ENCODE measurements around the gene LSM6.

The LSM6 gene

GRCh38 chr4:146175541-146176453 lies at the start of gene LSM6:
Gene LSM6, plus strand, starts transcription at chr4:146175718. Its CDS starts 7,204 bp downstream, at chr4:146182922.
- DNase-seq = peak; percentile 28 to 94 (median 90)

- DNase-seq = no peak
Observed at GRCh38 chr4:146132445-146132844, 43.1 kb upstream of the LSM6 start.

DNA sequence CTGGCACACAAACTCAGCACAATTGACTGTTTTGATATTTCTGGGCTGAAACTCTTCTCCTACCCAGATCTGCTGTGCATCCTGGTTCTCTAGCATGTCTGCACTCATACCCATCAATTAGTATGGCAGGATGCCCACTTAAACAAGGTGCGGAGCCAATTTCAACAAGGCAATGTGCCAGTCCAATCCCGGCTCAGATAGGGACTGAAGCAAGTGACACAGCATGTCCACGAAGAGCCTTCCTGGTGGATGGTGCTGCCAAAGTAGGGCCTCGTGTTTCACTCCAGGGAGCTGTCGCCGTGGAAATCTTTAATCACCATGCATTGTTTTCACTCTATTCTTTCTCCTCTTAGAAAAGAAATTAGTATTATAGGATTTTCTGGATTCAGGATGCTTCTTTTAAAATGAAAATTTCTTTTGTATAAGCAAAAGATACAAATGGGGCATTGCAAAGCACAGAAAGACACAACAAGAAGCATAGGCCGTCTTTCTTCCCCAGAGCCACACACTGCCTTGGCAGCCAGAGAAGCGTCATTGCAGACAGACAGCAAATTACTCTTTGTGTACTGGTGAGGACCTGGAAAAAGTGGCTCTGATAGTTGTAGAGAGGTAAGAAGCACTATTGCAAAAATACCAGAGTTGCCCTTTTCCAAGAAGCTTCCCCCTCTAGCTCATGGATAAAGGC lies 40.6 kb upstream of the LSM6 start:
- peak in 6 of 14 donors; percentile 6 to 25 (median 17) for DNase-seq

DNA sequence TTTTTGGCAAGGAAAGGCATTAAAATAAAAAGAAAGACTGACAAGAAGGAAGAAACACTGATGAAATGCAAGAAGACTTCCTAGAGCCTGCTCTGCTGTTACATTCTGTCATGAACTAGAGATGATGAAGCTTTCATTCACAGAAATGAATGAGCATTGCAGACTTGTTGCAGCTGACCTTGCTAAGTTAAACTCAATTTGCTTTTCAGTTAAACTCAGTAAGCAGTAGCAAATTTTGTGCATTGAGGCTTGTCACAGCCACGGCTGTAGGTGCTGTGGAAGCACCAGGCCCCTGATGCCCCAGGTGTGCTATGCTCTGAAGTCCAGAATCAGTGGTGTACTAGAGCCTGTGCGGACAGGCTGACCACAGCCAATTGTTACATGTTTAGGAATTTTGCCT lies 39.6 kb upstream of the LSM6 start:
- DNase-seq = no peak

- no peak for DNase-seq
Observed at GRCh38 chr4:146142768-146143167, 32.8 kb upstream of the LSM6 start.

GRCh38 chr4:146143888-146144287 lies 31.6 kb upstream of the LSM6 start:
- no peak for DNase-seq

DNA sequence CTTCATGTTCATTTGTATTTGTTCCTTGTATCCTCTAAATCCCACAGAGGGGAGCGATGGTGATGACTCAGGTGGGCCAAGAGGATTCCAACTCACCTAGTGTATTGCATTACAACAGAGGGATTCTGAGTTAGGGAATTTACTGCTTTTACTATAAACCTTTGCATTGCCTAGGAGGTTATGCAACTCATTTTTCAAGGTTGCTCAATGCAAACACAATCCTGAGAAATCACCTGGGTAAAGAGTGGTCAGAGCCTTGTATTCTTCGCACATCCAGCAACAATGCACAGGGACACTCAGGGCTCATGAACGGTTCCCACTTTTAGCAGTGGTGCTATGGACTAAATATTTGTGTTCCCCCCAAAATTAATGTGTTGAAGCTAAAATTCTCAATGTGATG lies 28.6 kb upstream of the LSM6 start:
- DNase-seq = no peak

GRCh38 chr4:146148021-146148420 lies 27.5 kb upstream of the LSM6 start:
- DNase-seq = no peak

GRCh38 chr4:146154057-146154456 lies 21.5 kb upstream of the LSM6 start:
- no peak for DNase-seq

GRCh38 chr4:146155152-146155724 lies 20.3 kb upstream of the LSM6 start:
- no peak for DNase-seq

- no peak for DNase-seq
Observed at GRCh38 chr4:146158036-146158745, 17.3 kb upstream of the LSM6 start.

- no peak for DNase-seq
Observed at GRCh38 chr4:146159384-146160058, 16.0 kb upstream of the LSM6 start.

GRCh38 chr4:146161243-146161642 lies 14.3 kb upstream of the LSM6 start:
- no peak for DNase-seq

DNA sequence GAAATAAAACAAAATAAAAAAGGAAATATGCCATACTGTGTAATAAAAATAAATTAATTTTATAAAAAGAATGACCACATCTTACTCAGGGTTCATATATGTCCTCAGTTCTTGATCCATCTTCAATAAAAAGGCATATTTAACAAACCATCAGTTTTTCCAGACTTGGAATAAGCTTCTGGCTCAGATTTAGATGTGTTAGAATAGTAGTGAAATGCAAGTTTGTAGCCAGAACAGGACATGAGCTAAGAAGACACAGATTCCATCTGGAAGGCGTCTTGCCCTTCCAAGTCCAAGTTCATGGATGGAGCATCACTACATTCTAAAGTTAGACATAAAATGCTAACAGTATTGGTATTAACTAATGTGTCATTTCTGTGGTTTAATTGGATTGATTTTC lies 10.3 kb upstream of the LSM6 start:
- no peak for DNase-seq

GRCh38 chr4:146165840-146166239 lies 9.7 kb upstream of the LSM6 start:
- no peak for DNase-seq

DNA sequence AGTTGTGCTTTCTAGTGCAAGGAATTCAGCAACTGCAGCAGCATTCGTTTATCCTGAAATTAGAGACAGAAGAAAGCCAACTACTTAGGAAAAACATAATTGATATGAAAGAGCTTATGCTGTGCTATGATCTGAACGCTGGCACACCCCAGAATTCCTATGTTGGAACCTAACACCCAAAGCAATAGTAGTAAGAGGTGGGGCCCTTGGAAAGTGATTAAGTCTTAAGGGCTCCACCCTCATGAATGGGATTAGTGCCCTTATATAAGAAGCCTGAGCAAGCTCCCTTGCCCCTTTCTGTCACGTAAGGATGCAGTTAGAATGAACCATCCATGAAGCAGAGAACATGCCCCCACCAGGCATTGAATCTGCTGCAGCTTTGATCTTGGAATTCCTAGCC lies 5.4 kb upstream of the LSM6 start:
- no peak for DNase-seq

- no peak for DNase-seq
Observed at GRCh38 chr4:146176891-146177290, 1.4 kb downstream of the LSM6 start.

- no peak for DNase-seq
Observed at GRCh38 chr4:146178126-146178525, 2.6 kb downstream of the LSM6 start.

DNA sequence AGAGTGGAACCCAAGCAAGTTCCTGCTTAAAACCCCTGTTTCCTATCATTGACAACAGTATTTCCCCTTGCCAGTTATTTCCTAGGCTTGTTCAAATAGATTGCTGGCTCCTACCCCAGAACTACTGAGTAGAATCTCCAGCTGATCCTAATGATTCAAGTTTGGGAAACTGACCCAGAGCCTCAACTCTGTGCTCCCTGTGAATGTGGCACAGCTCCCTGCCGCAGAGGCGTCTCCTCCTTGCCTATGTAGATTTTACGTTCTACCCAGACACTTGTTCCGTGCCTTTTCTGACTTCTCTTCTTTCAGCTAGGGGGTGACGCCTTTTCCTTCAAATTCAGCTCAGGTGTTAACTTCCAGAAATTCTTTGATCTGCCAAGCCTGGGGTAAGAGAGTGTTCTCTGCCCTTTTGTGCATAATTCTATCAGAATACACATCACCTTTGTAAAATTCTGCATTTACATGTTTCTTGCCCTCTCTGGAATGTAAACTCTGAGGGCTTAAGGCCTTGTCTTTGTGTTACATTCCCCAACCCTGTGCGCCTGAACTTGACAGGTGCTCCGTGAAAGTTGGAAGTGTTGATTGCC lies 4.4 kb downstream of the LSM6 start:
- peak in 1 of 14 donors; percentile 43 for DNase-seq

GRCh38 chr4:146182443-146182842 lies 6.9 kb downstream of the LSM6 start:
- no peak for DNase-seq

DNA sequence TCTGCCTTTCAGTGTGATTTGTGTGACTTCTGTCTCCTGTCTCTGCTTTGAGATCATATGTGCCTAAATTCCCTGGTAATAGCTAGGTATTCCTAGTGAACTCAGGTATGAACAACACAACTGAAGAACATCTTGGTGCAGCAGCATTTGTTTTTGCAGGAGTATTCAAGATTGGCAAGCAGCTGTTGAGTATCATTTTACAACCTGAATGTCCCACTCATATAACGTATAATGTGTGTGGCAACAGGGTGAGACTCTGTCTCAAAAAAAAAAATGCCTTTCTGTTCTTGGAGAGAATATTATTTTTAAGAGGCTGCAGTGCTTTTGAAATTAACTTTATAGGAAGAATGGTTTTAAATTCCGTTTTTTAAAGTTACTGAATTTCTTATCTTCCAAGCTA lies 7.7 kb downstream of the LSM6 start:
- no peak for DNase-seq

DNA sequence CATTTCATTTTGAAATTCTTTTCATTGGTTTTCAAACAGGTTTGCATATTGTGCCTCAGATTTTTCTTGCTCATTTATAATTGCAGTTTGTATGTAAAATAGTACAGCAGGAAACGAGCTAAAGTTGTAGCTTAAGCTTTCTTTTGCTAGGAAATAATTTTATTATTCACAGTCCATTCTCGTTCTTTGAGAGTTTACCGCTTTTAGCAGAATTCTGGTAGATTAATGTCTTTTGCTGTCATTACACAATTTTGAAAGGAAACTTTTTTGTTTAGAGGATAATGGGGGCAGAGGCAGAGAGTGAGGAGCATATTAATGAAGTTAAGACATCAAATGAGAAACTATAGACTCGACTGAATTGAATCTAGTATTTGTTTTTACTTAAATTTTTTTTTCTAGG lies 10.5 kb downstream of the LSM6 start:
- no peak for DNase-seq

All from C1 segment of cervical spinal cord (tissue), 14 donors.